CD4-positive, alpha-beta T cell (primary cell): ENCODE data around the gene SELENOK. TPM values are rescaled to one million over a fixed set of nuclear protein-coding genes. Genes with fewer than 3 reads are reported as not detected.

ENCODE experiments used
- ATAC-seq: fragments of 200-7000 bp; cut with Tn5 transposase; one replicate; pipeline ENCODE4 v1.10.0; 2022; ENCODE audit warnings: mild to moderate bottlenecking; ENCODE audit not compliant: poor library complexity
- CTCF ChIA-PET: fragments of 350-600 bp; sonication (Branson Sonifier 250); formaldehyde crosslinking; loops from one replicate; lab custom pipeline; 2021; ENCODE audit warnings: antibody characterized with exemption, inconsistent platforms; lab: Charles Lee
- POLR2A ChIA-PET: fragments of 350-600 bp; sonication (Branson Sonifier 250); formaldehyde crosslinking; loops from one replicate; lab custom pipeline; 2021; ENCODE audit warnings: antibody characterized with exemption, inconsistent platforms; lab: Charles Lee
- DNase-seq, 14 experiments: peaks; one replicate each; pipeline ENCODE4 v3.0.0-alpha.2; 2013 to 2020; ENCODE audit warnings: mixed read lengths in 2 of 14
- H3K27ac ChIP-seq, 2 donors: one replicate each; pipeline versions ENCODE4 v1.5.1 to v1.7.0; 2013; ENCODE audit warnings: low read length in 2 of 2, low read depth in 1 of 2, mild to moderate bottlenecking in 1 of 2
- H3K27me3 ChIP-seq, 2 experiments: 1 replicate in 1 of 2; 2 replicates in 1 of 2; pipeline versions ENCODE4 v1.6.1 to v1.7.0; 2013; ENCODE audit warnings: low read length in 2 of 2, control low read depth in 1 of 2, mild to moderate bottlenecking in 1 of 2, moderate library complexity in 1 of 2; ENCODE audit not compliant: insufficient read depth in 2 of 2, control insufficient read depth in 1 of 2
- H3K36me3 ChIP-seq: one replicate; pipeline ENCODE4 v1.6.1; 2013; ENCODE audit warnings: low read length, control low read depth; ENCODE audit not compliant: insufficient read depth
- H3K4me1 ChIP-seq: one replicate; pipeline ENCODE4 v1.6.1; 2013; ENCODE audit warnings: low read length, control low read depth; ENCODE audit not compliant: insufficient read depth
- H3K4me3 ChIP-seq: one replicate; pipeline ENCODE4 v1.5.1; 2013; ENCODE audit warnings: mild to moderate bottlenecking, low read length, moderate library complexity
- H3K9me3 ChIP-seq, 2 experiments: 1 replicate in 1 of 2; 2 replicates in 1 of 2; pipeline versions ENCODE4 v1.6.1 to v1.7.0; 2013; ENCODE audit warnings: low read length in 2 of 2, mild to moderate bottlenecking in 2 of 2, control low read depth in 1 of 2, moderate library complexity in 1 of 2; ENCODE audit not compliant: control insufficient read depth in 1 of 2, insufficient read depth in 1 of 2
- H3K27ac Mint-ChIP-seq: one replicate; pipeline ENCODE4 v1.8.0; 2020; ENCODE audit warnings: mixed read lengths
- H3K27me3 Mint-ChIP-seq: one replicate; pipeline ENCODE4 v1.8.0; 2021; ENCODE audit warnings: mixed read lengths
- H3K36me3 Mint-ChIP-seq: one replicate; pipeline ENCODE4 v1.8.0; 2021; ENCODE audit warnings: low read depth, mixed read lengths
- H3K4me1 Mint-ChIP-seq: one replicate; pipeline ENCODE4 v1.8.0; 2021; ENCODE audit warnings: low read depth, mixed read lengths
- H3K4me3 Mint-ChIP-seq: one replicate; pipeline ENCODE4 v1.8.0; 2020; ENCODE audit warnings: mild to moderate bottlenecking, mixed read lengths
- H3K9me3 Mint-ChIP-seq: one replicate; pipeline ENCODE4 v1.8.0; 2020; ENCODE audit warnings: mixed read lengths
- intact Hi-C, 2 experiments: fragments of 100-400 bp; cut with DNase I in 1 of 2; cut with micrococcal nuclease in 1 of 2; formaldehyde crosslinking; loops; one replicate each; pipeline versions ENCODE4 v1.15.1 to v1.9.0; 2023 to 2025; cut with DNase I, micrococcal nuclease
- total RNA-seq, 174 experiments: library from RNA in 2 of 174; stranded (reverse) in 2 of 174; gene quantifications; one replicate each; pipeline ENCODE4 v1.2.3 and lab custom pipeline; 2021 to 2026
- TF ChIP-seq, protein P1 (sequence below): fragments of 200-600 bp; IDR thresholded peaks from one replicate; pipeline ENCODE4 v1.8.0; 2022; ENCODE audit warnings: antibody characterized with exemption, mild to moderate bottlenecking

SELENOK gene
- total RNA-seq, 2 experiments from 2014 or later, result 153 to 159 TPM

DNA sequence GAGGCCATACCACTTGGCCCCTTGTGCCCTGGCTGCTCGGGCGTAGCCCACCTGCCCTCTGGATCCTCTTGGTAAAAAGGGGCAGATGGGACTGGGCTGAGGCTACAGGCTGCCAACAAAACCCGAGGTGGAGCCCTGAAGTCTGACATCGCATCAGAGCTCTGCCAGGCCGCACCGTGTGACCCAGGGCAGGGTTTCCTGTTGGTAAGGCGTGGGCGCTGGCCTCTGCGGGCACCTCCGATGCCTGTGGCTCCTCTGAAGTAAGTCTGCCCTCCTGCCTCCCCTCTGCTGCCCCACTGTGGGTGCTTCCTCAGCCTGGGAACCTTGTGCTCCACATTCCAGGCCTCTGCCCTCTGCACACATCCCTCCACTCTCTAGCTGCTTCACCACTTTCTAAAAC is 54.3 kb downstream of the SELENOK start:
- ChIA-PET CTCF (no interaction called here), POLR2A (no interaction called here)
- DNase-seq, result no peak

DNA sequence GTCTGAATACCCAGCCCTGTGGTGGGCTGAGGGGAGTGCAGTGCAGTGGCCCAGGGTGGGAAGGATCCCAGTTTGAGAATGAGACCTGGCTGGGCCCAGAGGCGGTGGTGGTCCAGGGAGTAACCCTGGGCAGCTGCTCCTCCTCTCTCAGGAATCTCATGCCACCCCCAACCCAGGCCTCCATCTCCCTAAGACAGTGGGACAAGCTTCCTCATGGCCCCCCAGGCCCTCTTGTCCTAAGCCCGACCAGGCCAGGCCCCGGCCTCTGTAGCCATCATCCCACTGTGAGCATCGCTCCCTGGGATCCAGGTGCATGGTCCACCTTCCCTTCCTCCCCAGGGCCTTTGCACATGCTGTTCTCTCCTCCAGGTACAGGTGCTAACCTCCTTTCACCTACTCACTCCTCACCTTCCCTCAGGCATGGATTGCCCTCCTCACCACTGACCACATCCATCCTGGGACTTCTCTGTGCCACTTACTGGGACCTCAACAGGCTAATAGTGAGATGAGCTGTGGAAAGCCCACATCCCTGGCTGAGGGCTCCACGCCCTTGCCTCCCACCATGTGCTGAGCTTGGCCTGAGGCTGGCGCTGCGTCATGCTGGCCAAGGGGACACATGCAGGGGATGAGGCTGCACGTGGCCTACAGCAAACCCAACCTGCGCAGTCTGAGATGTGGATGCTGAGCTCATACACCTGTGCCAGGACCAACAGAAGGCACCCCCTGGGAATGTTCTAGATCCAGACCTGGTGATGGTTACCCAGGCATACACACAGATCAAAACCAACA is 55.4 kb downstream of the SELENOK start:
- no peaks in the 10 kb centered on the region for H3K36me3 Mint-ChIP-seq
- no peaks in the 10 kb centered on the region for H3K9me3 Mint-ChIP-seq
- peaks cover 0 to 2% of the 10 kb centered on the region in 2 experiments for H3K27me3 ChIP-seq
- TF ChIP-seq, protein P1, sequence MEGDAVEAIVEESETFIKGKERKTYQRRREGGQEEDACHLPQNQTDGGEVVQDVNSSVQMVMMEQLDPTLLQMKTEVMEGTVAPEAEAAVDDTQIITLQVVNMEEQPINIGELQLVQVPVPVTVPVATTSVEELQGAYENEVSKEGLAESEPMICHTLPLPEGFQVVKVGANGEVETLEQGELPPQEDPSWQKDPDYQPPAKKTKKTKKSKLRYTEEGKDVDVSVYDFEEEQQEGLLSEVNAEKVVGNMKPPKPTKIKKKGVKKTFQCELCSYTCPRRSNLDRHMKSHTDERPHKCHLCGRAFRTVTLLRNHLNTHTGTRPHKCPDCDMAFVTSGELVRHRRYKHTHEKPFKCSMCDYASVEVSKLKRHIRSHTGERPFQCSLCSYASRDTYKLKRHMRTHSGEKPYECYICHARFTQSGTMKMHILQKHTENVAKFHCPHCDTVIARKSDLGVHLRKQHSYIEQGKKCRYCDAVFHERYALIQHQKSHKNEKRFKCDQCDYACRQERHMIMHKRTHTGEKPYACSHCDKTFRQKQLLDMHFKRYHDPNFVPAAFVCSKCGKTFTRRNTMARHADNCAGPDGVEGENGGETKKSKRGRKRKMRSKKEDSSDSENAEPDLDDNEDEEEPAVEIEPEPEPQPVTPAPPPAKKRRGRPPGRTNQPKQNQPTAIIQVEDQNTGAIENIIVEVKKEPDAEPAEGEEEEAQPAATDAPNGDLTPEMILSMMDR, result no peak
- peaks cover 6% of the 10 kb centered on the region for H3K27me3 Mint-ChIP-seq
- H3K4me3 ChIP-seq, result no peak overlapping the region
- intact Hi-C loops, result no loop called here
- H3K4me1 Mint-ChIP-seq, result no peaks in the 10 kb centered on the region
- H3K9me3 ChIP-seq, result no peaks in the 10 kb centered on the region
- ChIA-PET POLR2A (no interaction called here), CTCF (no interaction called here)
- no peak overlapping the region for H3K27ac ChIP-seq
- ATAC-seq (no peak), DNase-seq (no peak)
- no peaks in the 10 kb centered on the region for H3K4me1 ChIP-seq
- H3K4me3 Mint-ChIP-seq, result no peak overlapping the region
- no peak overlapping the region for H3K27ac Mint-ChIP-seq
- H3K36me3 ChIP-seq, result no peaks in the 10 kb centered on the region

More for the DNA sequence above, 54.3 kb downstream of the SELENOK start:
- peaks cover 6% of the 10 kb centered on the region for H3K27me3 Mint-ChIP-seq
- Histone ChIP-seq H3K4me3 (no peak overlapping the region), H3K4me1 (no peaks in the 10 kb centered on the region), H3K27ac (no peak overlapping the region), H3K9me3 (no peaks in the 10 kb centered on the region), H3K27me3 (peaks cover under 1 to 2% of the 10 kb centered on the region in 2 experiments), H3K36me3 (no peaks in the 10 kb centered on the region)
- ATAC-seq, result no peak
- H3K36me3 Mint-ChIP-seq, result no peaks in the 10 kb centered on the region
- no peak overlapping the region for H3K4me3 Mint-ChIP-seq
- H3K4me1 Mint-ChIP-seq, result no peaks in the 10 kb centered on the region
- TF ChIP-seq, protein P1, result no peak
- no peaks in the 10 kb centered on the region for H3K9me3 Mint-ChIP-seq
- no peak overlapping the region for H3K27ac Mint-ChIP-seq
- intact Hi-C loops, result no loop called here

DNA sequence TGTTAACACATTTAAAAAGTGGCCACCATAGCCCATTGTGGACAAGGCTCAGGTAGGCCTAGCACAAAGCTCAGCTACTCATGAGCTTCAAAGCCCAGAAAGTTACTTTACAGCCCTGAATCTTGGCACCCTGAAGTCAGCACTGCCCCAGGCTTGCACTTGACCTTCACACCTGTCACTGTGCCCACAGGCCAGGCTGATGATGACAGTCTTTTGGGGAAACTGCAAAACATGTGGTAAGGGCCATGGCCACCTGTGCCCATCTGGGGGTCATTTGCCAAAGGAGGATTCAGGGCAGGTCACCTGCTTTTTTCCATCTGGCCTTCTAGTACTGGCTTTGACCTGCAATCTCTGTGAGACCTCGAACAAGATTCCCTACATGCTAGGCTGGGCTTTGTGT is 56.4 kb downstream of the SELENOK start:
- H3K4me1 ChIP-seq, result no peaks in the 10 kb centered on the region
- Mint-ChIP-seq H3K27ac (no peak overlapping the region), H3K27me3 (peaks cover 6% of the 10 kb centered on the region), H3K9me3 (no peaks in the 10 kb centered on the region), H3K4me1 (no peaks in the 10 kb centered on the region), H3K36me3 (no peaks in the 10 kb centered on the region), H3K4me3 (no peak overlapping the region)
- intact Hi-C loops, result no loop called here
- CTCF ChIA-PET, result no interaction called here
- ATAC-seq (no peak), DNase-seq (no peak)
- H3K4me3 ChIP-seq, result no peak overlapping the region
- POLR2A ChIA-PET, result interaction anchor here (0.9 kb wide), 1 partner anchor 63 kb away, joined by 6 read pairs; no protein-coding TSS in a partner anchor
- no peaks in the 10 kb centered on the region for H3K9me3 ChIP-seq
- H3K36me3 ChIP-seq, result no peaks in the 10 kb centered on the region
- H3K27me3 ChIP-seq, result peaks cover 0 to 2% of the 10 kb centered on the region in 2 experiments
- TF ChIP-seq, protein P1, result no peak
- H3K27ac ChIP-seq, result no peak overlapping the region
